ENCODE measurements around the gene PPM1H.

PPM1H gene

DNA sequence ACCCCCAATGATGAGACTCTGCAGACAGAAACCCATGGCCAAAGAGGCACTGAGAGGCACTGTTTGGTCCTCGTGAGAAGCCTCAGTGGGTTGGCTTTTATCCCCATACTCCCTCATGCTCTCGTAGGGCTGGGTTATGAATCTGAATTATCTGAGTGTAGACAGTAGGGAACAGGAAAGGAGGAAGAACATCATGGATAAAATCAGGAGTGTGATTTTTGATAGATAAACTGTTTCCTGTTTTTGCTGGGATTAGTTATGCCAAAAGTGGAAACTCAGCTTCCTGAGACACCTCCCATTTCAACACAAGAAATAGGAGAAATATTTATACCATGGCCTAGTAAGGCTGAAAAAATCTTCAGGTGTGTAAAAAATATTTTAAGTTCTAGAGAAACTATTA, 177.9 kb downstream of the PPM1H start:
- Histone ChIP-seq H4K20me1 (ENCODE audit: insufficient read depth, low read length) (no peaks in the 10 kb centered on the region), H3K4me1 (ENCODE audit: insufficient read depth, low read length, severe bottlenecking) (no peaks in the 10 kb centered on the region), H3K9me2 (ENCODE audit: low read depth, low read length) (no peaks in the 10 kb centered on the region), H3K4me2 (ENCODE audit: low read length) (no peak overlapping the region), H3K9me3 (ENCODE audit: low read length) (no peaks in the 10 kb centered on the region), H3F3A (ENCODE audit: insufficient read depth, low read length) (no peaks in the 10 kb centered on the region), H3K27ac (ENCODE audit: low read depth, low read length, poor library complexity, severe bottlenecking) (no peak overlapping the region), H3K4me3 (ENCODE audit: low read depth, low read length, poor library complexity, severe bottlenecking) (no peak overlapping the region), H3K79me2 (ENCODE audit: insufficient read depth, low read length) (no peaks in the 10 kb centered on the region), H3K36me3 (ENCODE audit: insufficient read depth, low read length) (no peaks in the 10 kb centered on the region), H2AFZ (ENCODE audit: low read length) (no peak overlapping the region), H3K9ac (ENCODE audit: low read length) (no peak overlapping the region), H3K27me3 (ENCODE audit: insufficient read depth, low read length) (0 out of 2 replicates have a peak, but pooled peaks cover 2% of the 10 kb centered on the region)
- TF ChIP-seq EZH2 (IDR thresholded peaks at IDR 0.05; ENCODE audit: borderline replicate concordance, low read length) = no peak
- TF ChIP-seq, protein P1, sequence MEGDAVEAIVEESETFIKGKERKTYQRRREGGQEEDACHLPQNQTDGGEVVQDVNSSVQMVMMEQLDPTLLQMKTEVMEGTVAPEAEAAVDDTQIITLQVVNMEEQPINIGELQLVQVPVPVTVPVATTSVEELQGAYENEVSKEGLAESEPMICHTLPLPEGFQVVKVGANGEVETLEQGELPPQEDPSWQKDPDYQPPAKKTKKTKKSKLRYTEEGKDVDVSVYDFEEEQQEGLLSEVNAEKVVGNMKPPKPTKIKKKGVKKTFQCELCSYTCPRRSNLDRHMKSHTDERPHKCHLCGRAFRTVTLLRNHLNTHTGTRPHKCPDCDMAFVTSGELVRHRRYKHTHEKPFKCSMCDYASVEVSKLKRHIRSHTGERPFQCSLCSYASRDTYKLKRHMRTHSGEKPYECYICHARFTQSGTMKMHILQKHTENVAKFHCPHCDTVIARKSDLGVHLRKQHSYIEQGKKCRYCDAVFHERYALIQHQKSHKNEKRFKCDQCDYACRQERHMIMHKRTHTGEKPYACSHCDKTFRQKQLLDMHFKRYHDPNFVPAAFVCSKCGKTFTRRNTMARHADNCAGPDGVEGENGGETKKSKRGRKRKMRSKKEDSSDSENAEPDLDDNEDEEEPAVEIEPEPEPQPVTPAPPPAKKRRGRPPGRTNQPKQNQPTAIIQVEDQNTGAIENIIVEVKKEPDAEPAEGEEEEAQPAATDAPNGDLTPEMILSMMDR (IDR thresholded peaks at IDR 0.05; ENCODE audit: low read length) = no peak

GRCh38 chr12:62754706-62755105, 180.2 kb downstream of the PPM1H start:
- no peaks in the 10 kb centered on the region for H4K20me1 ChIP-seq (ENCODE audit: insufficient read depth, low read length)
- no peaks in the 10 kb centered on the region for H3F3A ChIP-seq (ENCODE audit: insufficient read depth, low read length)
- no peaks in the 10 kb centered on the region for H3K4me1 ChIP-seq (ENCODE audit: insufficient read depth, low read length, severe bottlenecking)
- no peak for TF ChIP-seq EZH2 (IDR thresholded peaks at IDR 0.05; ENCODE audit: borderline replicate concordance, low read length)
- no peaks in the 10 kb centered on the region for H3K9me3 ChIP-seq (ENCODE audit: low read length)
- H3K9me2 ChIP-seq (ENCODE audit: low read depth, low read length) = no peaks in the 10 kb centered on the region
- no peaks in the 10 kb centered on the region for H3K79me2 ChIP-seq (ENCODE audit: insufficient read depth, low read length)
- no peaks in the 10 kb centered on the region for H3K27me3 ChIP-seq (ENCODE audit: insufficient read depth, low read length)
- no peak overlapping the region for H3K27ac ChIP-seq (ENCODE audit: low read depth, low read length, poor library complexity, severe bottlenecking)
- no peak overlapping the region for H3K4me2 ChIP-seq (ENCODE audit: low read length)
- H3K4me3 ChIP-seq (ENCODE audit: low read depth, low read length, poor library complexity, severe bottlenecking) = no peak overlapping the region
- H3K36me3 ChIP-seq (ENCODE audit: insufficient read depth, low read length) = no peaks in the 10 kb centered on the region
- no peak overlapping the region for H3K9ac ChIP-seq (ENCODE audit: low read length)
- H2AFZ ChIP-seq (ENCODE audit: low read length) = no peak overlapping the region

DNA sequence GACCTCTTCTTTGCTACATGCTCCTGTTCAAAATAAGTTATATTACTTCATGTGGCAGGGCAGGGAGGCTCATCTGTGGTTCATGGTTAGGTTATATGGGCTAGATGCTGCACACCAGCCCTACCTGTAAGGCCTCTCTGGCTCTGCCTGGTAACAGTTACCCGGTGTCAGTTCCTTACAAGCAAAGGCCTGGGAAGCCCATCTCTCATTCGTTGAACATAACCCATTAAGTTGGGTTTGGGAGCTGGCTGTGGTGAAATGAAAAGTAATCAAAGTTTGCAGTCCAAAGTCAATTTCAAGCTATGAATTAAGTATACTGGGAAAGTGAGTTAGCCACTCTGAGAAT, 183.2 kb downstream of the PPM1H start:
- Histone ChIP-seq H2AFZ (ENCODE audit: low read length) (no peak overlapping the region), H3K9ac (ENCODE audit: low read length) (no peak overlapping the region)

More for the DNA sequence above, 183.2 kb downstream of the PPM1H start:
- Histone ChIP-seq H3K9me3 (ENCODE audit: low read length) (no peaks in the 10 kb centered on the region), H3K4me3 (ENCODE audit: low read depth, low read length, poor library complexity, severe bottlenecking) (no peak overlapping the region), H3K9me2 (ENCODE audit: low read depth, low read length) (no peaks in the 10 kb centered on the region), H3K27ac (ENCODE audit: low read depth, low read length, poor library complexity, severe bottlenecking) (no peak overlapping the region), H3F3A (ENCODE audit: insufficient read depth, low read length) (no peaks in the 10 kb centered on the region), H3K36me3 (ENCODE audit: insufficient read depth, low read length) (no peaks in the 10 kb centered on the region), H4K20me1 (ENCODE audit: insufficient read depth, low read length) (no peaks in the 10 kb centered on the region), H3K4me2 (ENCODE audit: low read length) (no peak overlapping the region), H3K27me3 (ENCODE audit: insufficient read depth, low read length) (no peaks in the 10 kb centered on the region), H3K79me2 (ENCODE audit: insufficient read depth, low read length) (no peaks in the 10 kb centered on the region), H3K4me1 (ENCODE audit: insufficient read depth, low read length, severe bottlenecking) (no peaks in the 10 kb centered on the region)
- TF ChIP-seq, protein P1 (IDR thresholded peaks at IDR 0.05; ENCODE audit: low read length) = no peak
- TF ChIP-seq EZH2 (IDR thresholded peaks at IDR 0.05; ENCODE audit: borderline replicate concordance, low read length) = no peak

All from OCI-LY1 (cell line).